ENCODE data around the gene PPP3CA.
"Not testable (repeated sequence)": the region's sequence is repeated elsewhere in the genome, so short reads cannot be mapped to it uniquely, and the experiment has no call there.

The PPP3CA gene

DNA sequence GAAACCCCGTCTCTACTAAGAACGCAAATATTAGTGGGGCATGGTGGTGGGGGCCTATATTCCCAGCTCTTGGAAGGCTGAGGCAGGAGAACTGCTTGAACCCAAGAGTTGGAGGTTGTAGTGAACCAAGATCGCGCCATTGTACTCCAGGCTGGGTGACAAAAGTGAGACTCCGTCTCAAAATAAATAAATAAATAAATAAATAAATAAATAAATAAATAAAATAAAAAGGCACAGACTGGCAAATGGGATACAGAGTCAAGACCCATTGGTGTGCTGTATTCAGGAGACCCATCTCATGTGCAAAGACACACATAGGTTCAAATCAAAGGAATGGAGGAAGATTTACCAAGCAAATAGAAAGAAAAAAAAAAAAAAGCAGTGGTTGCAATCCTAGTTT is 216.3 kb downstream of the PPP3CA start:
- not testable (repeated sequence) for DNase-seq

DNA sequence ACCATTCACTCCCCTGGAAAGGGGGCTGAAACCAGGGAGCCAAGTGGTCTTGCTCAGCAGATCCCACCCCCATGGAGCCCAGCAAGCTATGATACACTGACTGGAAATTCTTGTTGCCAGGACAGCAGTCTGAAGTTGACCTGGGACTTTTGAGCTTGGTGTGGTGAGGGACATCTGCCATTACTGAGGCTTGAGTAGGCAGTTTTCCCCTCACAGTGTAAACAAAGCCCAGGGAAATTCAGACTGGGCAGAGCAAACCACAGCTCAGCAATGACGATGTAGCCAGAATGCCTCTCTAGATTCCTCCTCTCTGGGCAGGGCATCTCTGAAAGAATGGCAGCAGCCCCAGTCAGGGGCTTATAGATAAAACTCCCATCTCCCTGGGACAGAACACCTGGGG is 218.4 kb downstream of the PPP3CA start:
- not testable (repeated sequence) for DNase-seq

DNA sequence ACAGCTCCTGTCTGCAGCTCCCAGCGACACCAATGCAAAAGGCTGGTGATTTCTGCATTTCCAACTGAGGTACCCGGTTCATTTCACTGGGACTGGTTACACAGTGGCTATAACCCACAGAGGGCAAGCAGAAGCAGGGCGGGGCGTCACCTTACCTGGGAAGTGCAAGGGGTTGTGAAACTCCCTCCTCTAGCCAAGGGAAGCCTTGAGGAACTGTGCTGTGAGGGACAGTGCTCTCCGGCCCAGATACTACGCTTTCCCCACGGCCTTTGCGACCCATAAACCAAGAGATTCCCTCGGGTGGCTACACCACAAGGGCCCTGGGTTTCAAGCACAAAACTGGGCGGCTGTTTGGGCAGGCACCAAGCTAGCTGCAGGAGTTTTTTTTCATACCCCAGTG is 218.9 kb downstream of the PPP3CA start:
- no peak for DNase-seq

- DNase-seq: no peak
These were observed 220.0 kb downstream of the PPP3CA start for GRCh38 chr4:101127176-101127790.

DNA sequence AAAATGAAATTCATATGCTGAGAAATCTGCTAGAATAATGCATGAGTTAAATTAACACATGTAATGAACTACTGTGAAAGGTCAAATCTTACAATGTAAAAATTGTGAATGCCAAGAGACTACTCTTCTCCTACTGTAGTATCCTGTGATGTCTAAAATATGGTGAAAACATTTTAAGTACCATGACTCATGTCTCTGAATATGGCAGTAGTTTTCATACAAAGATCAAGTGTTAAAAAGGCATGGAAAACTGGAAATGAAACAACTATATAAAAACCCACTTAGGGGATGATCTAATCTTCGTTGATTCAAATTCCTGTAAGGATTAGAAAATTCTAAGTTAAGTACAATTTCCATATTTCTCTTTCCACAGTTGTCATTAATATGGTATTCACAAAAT is 221.3 kb downstream of the PPP3CA start:
- peak; percentile 77 for DNase-seq

DNA sequence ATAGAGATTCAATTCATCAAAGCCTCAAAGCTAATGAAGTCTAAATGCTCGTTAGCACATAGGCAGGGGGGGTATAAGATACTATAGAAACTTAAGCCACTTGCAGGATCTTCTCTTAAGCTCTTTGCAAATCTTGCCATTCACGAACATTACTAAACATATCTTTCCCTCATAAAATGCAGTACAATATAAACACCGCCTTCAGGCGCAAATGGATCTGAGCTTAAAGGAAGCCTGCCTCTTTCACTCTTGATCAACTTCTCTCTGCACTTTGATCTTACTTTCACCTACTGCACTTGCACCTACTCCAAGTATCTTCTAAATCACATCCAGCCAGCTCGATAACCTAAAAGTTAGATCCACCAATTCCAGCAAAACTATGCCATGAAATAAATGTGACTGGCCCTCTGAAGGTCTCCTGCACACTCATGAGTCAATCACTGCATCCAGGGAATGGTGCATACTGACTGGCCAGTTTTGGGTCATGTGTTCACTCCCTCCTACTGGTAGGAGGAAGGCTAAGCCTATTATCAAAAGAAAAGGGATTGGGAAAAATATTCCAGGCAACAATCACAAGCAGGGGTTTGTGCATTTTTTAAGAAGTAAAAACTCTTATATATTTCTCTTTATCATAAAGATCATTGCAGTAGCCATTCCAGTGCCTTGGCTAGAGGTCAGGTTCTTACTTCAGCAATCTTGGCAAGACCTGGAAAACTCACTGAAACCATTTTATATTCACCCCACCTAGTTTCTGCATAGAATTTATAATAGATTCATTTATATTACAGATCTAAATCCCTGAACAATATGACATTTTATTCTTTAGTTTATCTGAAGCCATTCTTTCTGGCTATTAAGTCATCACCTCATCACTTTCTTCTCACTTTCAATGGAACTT is 222.0 kb downstream of the PPP3CA start:
- DNase-seq: no peak

DNA sequence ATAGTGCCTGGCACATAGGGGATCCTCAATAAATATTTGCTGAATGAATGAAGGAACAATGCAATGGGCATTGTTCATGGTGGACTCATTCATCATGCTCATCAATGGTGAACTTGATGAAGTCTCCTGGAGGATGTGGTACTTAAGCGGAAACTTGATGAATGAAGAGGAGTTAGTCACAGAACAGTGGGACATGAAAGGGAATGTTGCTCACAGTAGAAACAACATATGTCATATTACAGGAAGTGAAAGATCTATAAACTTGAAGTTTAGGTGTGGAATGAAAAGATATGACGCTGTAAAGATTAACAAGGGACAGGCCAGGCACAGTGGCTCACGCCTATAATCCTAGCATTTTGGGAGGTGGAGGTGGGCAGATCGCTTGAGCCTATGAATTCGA is 224.1 kb downstream of the PPP3CA start:
- DNase-seq: no peak

GRCh38 chr4:101122019-101122418 is 225.3 kb downstream of the PPP3CA start:
- DNase-seq: peak; percentile 40

DNA sequence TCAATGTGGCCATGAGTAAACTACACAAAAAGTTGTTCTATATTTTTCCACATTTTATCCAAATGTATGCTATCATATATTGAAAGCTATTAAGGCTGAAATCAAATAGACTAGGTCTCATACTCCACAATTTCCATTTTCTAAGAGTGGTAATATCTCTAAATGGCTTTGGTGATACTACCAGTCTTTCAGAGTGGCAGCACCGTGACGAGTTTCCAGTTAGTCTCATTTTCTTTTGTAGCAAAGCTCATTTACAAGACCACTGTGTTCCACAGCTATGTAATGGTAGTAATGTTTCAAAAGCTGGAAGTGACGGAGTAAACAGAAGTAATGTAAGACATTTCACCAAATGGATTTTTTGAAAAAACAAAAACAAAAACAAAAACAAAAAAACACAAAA is 228.2 kb downstream of the PPP3CA start:
- DNase-seq: no peak

- DNase-seq: no peak
These were observed 228.7 kb downstream of the PPP3CA start for GRCh38 chr4:101118617-101119016.

DNA sequence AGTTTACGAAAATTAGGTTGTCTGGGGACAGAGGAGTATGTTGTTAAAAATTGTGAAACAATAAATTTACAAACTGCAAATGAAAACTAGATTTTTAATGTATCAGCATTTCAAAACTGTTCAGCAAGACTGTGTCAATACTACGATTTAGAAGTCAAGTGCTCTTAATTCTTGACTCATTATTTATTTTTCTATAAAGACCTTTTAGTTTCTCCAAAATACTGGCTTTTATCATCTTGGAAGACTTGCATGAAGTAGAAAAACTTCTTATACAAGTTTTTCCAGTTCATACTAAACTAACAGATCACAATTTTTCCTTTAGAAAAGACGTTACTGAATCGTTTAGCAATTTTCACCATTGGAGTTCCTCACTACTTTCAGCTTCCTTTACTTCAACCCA is 231.4 kb downstream of the PPP3CA start:
- DNase-seq: no peak

GRCh38 chr4:101114936-101115372 is 232.4 kb downstream of the PPP3CA start:
- DNase-seq: no peak

DNA sequence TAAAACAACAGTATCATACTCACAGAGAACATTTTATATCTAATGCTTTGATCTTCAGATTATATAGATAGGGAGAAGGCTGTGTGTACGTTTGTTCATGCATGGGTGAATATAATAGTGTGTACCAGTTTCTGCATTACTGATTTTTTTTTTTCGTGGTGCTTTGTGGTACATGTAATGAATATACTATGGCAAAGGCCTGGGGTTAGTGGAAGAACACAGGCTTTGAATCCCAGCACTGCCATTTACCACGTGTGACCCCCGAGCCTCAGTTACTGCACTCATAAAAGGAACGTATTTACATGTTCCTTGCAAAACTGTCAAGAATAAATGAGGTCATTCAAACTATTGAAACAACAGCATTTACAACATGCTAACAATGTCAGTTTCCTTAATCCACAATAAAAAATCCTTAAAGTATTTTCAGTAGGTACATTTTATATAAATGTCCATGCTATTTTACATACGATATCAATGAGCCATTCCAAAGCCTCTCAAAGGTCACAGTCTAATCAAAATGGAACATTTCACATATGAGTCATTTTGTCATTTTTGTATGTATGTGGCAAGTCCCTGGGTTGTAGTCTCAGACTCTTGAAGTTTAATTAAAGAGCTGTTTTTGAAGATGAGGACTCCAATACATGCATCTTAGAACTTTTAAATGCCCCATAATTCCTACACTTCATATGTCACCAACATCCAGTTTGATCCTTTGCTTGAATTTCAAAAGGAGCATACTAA is 242.8 kb downstream of the PPP3CA start:
- no peak for DNase-seq

GRCh38 chr4:101103381-101104142 is 243.8 kb downstream of the PPP3CA start:
- DNase-seq: peak; percentile 35

DNA sequence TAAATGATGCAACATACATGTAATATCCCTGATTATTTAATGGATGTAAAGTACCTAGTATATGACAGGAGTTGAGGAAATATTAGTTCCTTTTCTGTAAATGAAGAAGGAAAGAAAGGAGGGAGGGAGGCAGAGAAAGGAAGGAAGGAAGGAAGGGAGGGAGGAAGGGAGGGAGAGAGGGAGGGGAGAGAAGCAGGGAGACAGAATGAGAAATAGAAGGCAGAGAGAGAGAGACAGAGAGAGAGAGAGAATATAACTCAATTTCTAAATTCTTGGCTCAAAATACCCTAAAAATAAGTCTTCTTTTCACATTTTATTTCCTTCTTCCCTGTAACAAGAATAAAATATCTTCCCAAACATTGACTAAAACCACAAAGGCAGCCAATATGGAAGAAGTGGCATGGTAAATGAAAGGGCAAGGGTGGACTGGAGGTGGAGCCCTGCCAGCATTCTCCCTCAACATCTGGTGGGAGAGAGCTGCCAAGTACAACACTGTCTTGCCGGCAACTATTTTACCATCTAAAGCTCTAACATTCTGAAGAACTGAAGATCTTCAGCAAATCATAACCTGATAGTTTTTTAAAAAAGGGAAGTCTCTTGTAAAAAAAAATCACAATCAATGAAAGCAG is 245.1 kb downstream of the PPP3CA start:
- no peak for DNase-seq

DNA sequence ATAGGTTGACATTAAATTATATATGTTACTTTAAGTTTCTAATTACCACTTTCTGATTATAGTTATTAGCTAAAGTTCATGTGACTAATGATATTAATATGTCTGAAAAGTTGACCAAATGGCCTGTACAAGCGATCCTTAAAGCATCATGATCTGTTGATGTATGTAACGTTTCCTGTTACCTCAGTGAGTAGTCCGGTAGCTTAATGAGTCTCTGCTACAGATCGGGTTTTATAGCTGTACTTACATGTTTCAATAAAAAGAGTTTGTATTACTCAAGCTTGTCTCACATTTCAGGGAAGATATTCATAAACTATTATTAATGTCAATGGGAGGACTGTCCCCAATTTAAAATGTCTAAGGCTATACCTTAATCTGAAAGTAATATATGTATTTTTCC is 246.3 kb downstream of the PPP3CA start:
- no peak for DNase-seq

GRCh38 chr4:101098666-101099400 is 248.5 kb downstream of the PPP3CA start:
- DNase-seq: no peak

DNA sequence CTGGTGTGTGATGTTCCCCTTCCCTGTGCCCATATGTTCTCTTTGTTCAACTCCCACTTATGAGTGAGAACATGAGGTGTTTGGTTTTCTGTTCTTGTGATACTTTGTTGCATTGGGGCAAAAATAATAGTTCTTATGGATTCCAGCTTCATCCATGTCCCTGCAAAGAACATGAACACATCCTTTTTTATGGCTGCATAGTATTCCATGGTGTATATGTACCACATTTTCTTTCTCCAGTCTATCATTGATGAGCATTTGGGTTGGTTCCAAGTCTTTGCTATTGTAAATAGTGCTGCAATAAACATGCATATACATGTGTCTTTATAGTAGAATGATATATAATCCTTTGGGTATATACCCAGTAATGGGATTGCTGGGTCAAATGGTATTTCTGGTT is 254.7 kb downstream of the PPP3CA start:
- not testable (repeated sequence) for DNase-seq

- no peak for DNase-seq
These were observed 258.2 kb downstream of the PPP3CA start for GRCh38 chr4:101089168-101089567.

DNA sequence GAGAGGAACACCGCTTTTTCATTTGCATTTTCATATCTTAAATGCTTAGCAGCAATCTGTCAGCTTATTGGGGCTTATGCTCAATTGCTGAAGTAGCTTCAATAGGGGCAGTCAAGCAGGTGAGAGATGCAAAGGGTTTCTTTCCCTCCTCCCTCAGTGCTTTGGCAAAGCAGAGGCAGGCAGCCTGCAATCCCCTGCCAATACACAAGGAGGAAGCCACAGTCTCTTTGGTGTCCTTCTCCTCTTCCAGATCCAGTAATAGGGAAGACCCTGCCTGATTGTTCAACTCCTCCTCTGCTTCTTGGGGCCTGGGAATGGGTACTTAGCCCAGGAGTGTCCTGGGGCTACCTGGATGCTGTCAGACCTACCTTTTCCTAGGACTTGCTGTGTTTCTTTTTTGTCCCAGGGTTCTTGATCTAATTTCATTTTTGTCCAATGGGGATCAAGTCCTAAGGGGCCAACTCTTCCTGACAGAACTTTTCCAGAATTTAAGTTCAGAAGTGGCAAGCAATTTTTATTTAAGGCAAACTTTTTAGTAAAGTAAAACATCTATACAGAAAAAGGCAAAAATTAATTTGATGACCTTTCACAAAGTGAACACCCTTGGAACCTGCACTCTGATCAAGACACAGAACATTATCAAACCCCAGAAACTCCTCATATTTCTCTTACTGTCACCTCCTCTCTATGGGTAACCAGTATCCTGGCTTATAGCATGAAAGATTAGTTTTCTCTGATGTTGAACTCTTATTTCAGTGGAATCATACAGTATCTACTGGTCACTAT is 260.3 kb downstream of the PPP3CA start:
- no peak for DNase-seq

DNA sequence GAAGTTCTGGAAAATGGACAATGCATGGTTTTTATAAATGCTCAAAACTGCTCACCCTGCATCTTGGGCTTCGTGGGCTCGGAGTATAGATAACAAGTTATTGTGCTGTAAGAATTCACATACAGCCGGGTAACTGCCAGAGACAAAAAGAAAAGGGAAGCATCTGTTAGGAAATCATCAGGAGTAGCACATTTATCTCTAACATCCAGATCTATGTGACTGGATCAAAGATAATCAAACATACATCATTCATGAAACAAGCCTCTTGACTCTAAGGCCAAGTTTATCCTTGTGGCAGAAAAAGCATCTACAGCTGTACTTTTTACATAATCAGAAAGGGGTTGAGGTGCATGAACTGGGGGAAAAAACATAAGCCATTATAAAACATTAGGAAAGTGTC is 264.2 kb downstream of the PPP3CA start:
- DNase-seq: no peak
